ENCODE data around the gene NLRP10.

The NLRP10 gene

GRCh38 chr11:7974668-7975067 is 9.4 kb upstream of the NLRP10 start:
- no peak for DNase-seq

GRCh38 chr11:7973011-7973410 is 7.8 kb upstream of the NLRP10 start:
- no peak for DNase-seq

GRCh38 chr11:7971846-7972245 is 6.6 kb upstream of the NLRP10 start:
- no peak for DNase-seq

GRCh38 chr11:7969756-7970646 is 4.8 kb upstream of the NLRP10 start:
- no peak for DNase-seq

- DNase-seq: no peak
Observed at GRCh38 chr11:7968686-7969085, 3.4 kb upstream of the NLRP10 start.

GRCh38 chr11:7967826-7968225 is 2.6 kb upstream of the NLRP10 start:
- DNase-seq: no peak

GRCh38 chr11:7967097-7967496 is 1.9 kb upstream of the NLRP10 start:
- no peak for DNase-seq

GRCh38 chr11:7964873-7965272 is 374 bp downstream of the NLRP10 start:
- DNase-seq: no peak

GRCh38 chr11:7964261-7964660 is 986 bp downstream of the NLRP10 start:
- DNase-seq: no peak

- no peak for DNase-seq
Observed at GRCh38 chr11:7955191-7955590, 10.1 kb downstream of the NLRP10 start.

GRCh38 chr11:7949934-7950333 is 15.3 kb downstream of the NLRP10 start:
- DNase-seq: no peak

- no peak for DNase-seq
Observed at GRCh38 chr11:7944123-7944522, 21.1 kb downstream of the NLRP10 start.

- no peak for DNase-seq
Observed at GRCh38 chr11:7941608-7942007, 23.6 kb downstream of the NLRP10 start, which contains the start of gene OR10A3. TSS of gene OR10A3 (minus strand) at chr11:7941708. CDS start at chr11:7939520, 2,188 bp downstream.

GRCh38 chr11:7941146-7941545 is 24.1 kb downstream of the NLRP10 start:
- DNase-seq: no peak

GRCh38 chr11:7936615-7937014 is 28.6 kb downstream of the NLRP10 start:
- DNase-seq: no peak

GRCh38 chr11:7931168-7931567 is 34.1 kb downstream of the NLRP10 start, which contains the start of gene OR10A6:
TSS of gene OR10A6 (minus strand) at chr11:7931268. CDS start at chr11:7928662, 2,606 bp downstream.
- DNase-seq: no peak

GRCh38 chr11:7927635-7928034 is 37.6 kb downstream of the NLRP10 start:
- no peak for DNase-seq

GRCh38 chr11:7924536-7924935 is 40.7 kb downstream of the NLRP10 start:
- DNase-seq: no peak

GRCh38 chr11:7918141-7918540 is 47.1 kb downstream of the NLRP10 start:
- no peak for DNase-seq

All from activated naive CD4-positive, alpha-beta T cell treated with Interleukin-2 at 50 U/mL for 16 hours (primary cell).